Adipocyte (in vitro differentiated cells): Measurements from ENCODE around the gene CACNA2D1.
"Not testable (repeated sequence)": the region's sequence is repeated elsewhere in the genome, so short reads cannot be mapped to it uniquely, and the experiment has no call there.

Experiments used
- DNase-seq: peaks from one replicate; pipeline ENCODE4 v3.0.0-alpha.2; 2015; ENCODE audit warnings: low read depth
- H3K27me3 ChIP-seq: replicated peaks from 2 replicates; pipeline ENCODE4 v1.7.0; 2013; ENCODE audit warnings: mild to moderate bottlenecking, low read length, moderate library complexity; ENCODE audit not compliant: control insufficient read depth, insufficient read depth
- H3K36me3 ChIP-seq: 2 replicates; pipeline ENCODE4 v1.7.0; 2013; ENCODE audit warnings: low read length, mild to moderate bottlenecking, moderate library complexity; ENCODE audit not compliant: control insufficient read depth, insufficient read depth, severe bottlenecking
- H3K4me1 ChIP-seq: 2 replicates; pipeline ENCODE4 v1.7.0; 2013; ENCODE audit warnings: mild to moderate bottlenecking, low read length, moderate library complexity; ENCODE audit not compliant: control insufficient read depth, insufficient read depth
- H3K4me3 ChIP-seq: 2 replicates; pipeline ENCODE4 v1.7.0; 2013; ENCODE audit warnings: mild to moderate bottlenecking, low read length, moderate library complexity
- H3K9ac ChIP-seq: 2 replicates; pipeline ENCODE4 v1.7.0; 2013; ENCODE audit warnings: mild to moderate bottlenecking, low read length, moderate library complexity
- H3K9me3 ChIP-seq: 2 replicates; pipeline ENCODE4 v1.7.0; 2013; ENCODE audit warnings: mild to moderate bottlenecking, low read length, moderate library complexity; ENCODE audit not compliant: control insufficient read depth

Gene CACNA2D1

GRCh38 chr7:82432743-82433142 is 10.8 kb downstream of the CACNA2D1 start:
- H3K9ac ChIP-seq, H3K36me3 ChIP-seq, DNase-seq: not testable (repeated sequence)

GRCh38 chr7:82430500-82431465 is 12.8 kb downstream of the CACNA2D1 start:
- no peak overlapping the region for H3K4me3 ChIP-seq
- no peaks in the 10 kb centered on the region for H3K27me3 ChIP-seq
- H3K9me3 ChIP-seq, result no peaks in the 10 kb centered on the region
- H3K4me1 ChIP-seq, result peaks cover 10% of the 10 kb centered on the region
- no peaks in the 10 kb centered on the region for H3K36me3 ChIP-seq
- H3K9ac ChIP-seq, result no peak overlapping the region
- DNase-seq, result peak; percentile 42

More at GRCh38 chr7:82432743-82433142, 10.8 kb downstream of the CACNA2D1 start:
- not testable (repeated sequence) for H3K9me3 ChIP-seq, H3K27me3 ChIP-seq, H3K4me3 ChIP-seq
- peaks cover 10% of the 10 kb centered on the region for H3K4me1 ChIP-seq

- Histone ChIP-seq H3K36me3 (no peaks in the 10 kb centered on the region), H3K9me3 (no peaks in the 10 kb centered on the region), H3K4me3 (no peak overlapping the region), H3K27me3 (no peaks in the 10 kb centered on the region), H3K4me1 (peaks cover 10% of the 10 kb centered on the region), H3K9ac (no peak overlapping the region)
- no peak for DNase-seq
Measured at GRCh38 chr7:82429408-82429807, 14.2 kb downstream of the CACNA2D1 start.

- H3K9me3 ChIP-seq, result no peaks in the 10 kb centered on the region
- H3K4me3 ChIP-seq, result no peak overlapping the region
- H3K4me1 ChIP-seq, result peaks cover 14% of the 10 kb centered on the region
- no peaks in the 10 kb centered on the region for H3K36me3 ChIP-seq
- DNase-seq, result peak; percentile 69
- no peaks in the 10 kb centered on the region for H3K27me3 ChIP-seq
- H3K9ac ChIP-seq, result no peak overlapping the region
Measured at GRCh38 chr7:82428186-82428961, 15.2 kb downstream of the CACNA2D1 start.

- no peak for DNase-seq
- H3K4me3 ChIP-seq, result peak overlapping the region; percentile 76
- no peaks in the 10 kb centered on the region for H3K9me3 ChIP-seq
- peaks cover 6% of the 10 kb centered on the region for H3K4me1 ChIP-seq
- H3K9ac ChIP-seq, result peak overlapping the region; percentile 75
- H3K27me3 ChIP-seq, result no peaks in the 10 kb centered on the region
- no peaks in the 10 kb centered on the region for H3K36me3 ChIP-seq
Measured at GRCh38 chr7:82423446-82423845, 20.1 kb downstream of the CACNA2D1 start.

- DNase-seq, result no peak
- Histone ChIP-seq H3K27me3 (no peaks in the 10 kb centered on the region), H3K4me1 (peaks cover 6% of the 10 kb centered on the region), H3K4me3 (no peak overlapping the region), H3K9ac (no peak overlapping the region), H3K9me3 (no peaks in the 10 kb centered on the region), H3K36me3 (no peaks in the 10 kb centered on the region)
Measured at GRCh38 chr7:82419200-82419599, 24.4 kb downstream of the CACNA2D1 start.

- H3K4me1 ChIP-seq, result peaks cover 4% of the 10 kb centered on the region
- no peaks in the 10 kb centered on the region for H3K9me3 ChIP-seq
- DNase-seq, result no peak
- no peaks in the 10 kb centered on the region for H3K36me3 ChIP-seq
- no peak overlapping the region for H3K4me3 ChIP-seq
- no peaks in the 10 kb centered on the region for H3K27me3 ChIP-seq
- H3K9ac ChIP-seq, result no peak overlapping the region
Measured at GRCh38 chr7:82417898-82418297, 25.7 kb downstream of the CACNA2D1 start.

DNA sequence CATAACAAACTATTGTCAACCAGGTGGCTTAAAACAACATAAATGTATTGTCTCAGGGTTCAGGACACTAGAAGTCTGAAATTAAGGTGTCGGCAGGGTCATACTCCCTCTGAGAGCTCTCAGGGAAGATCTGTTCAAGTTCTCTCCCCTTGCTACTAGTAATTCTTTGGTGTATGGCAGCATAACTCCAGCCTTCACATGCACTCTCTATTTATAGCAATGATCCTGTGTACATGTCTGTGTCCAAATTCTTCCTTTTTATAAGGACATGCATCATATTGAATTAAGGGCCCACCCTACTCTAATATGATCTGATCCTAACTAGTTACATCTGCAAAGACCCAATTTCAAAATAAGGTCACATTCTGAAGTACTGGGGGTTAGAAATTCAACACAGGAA is 27.2 kb downstream of the CACNA2D1 start:
- Histone ChIP-seq H3K9ac (no peak overlapping the region), H3K4me3 (no peak overlapping the region), H3K4me1 (peaks cover 4% of the 10 kb centered on the region), H3K36me3 (no peaks in the 10 kb centered on the region), H3K9me3 (no peaks in the 10 kb centered on the region), H3K27me3 (no peaks in the 10 kb centered on the region)
- no peak for DNase-seq

GRCh38 chr7:82414389-82414788 is 29.2 kb downstream of the CACNA2D1 start:
- H3K4me3 ChIP-seq, result no peak overlapping the region
- no peak overlapping the region for H3K9ac ChIP-seq
- no peaks in the 10 kb centered on the region for H3K9me3 ChIP-seq
- H3K4me1 ChIP-seq, result peaks cover 4% of the 10 kb centered on the region
- no peak for DNase-seq
- H3K27me3 ChIP-seq, result no peaks in the 10 kb centered on the region
- H3K36me3 ChIP-seq, result peaks cover 3% of the 10 kb centered on the region

GRCh38 chr7:82413237-82413636 is 30.3 kb downstream of the CACNA2D1 start:
- H3K4me1 ChIP-seq, result peaks cover 4% of the 10 kb centered on the region
- no peak overlapping the region for H3K9ac ChIP-seq
- H3K4me3 ChIP-seq, result no peak overlapping the region
- H3K27me3 ChIP-seq, result no peaks in the 10 kb centered on the region
- no peak for DNase-seq
- peaks cover 3% of the 10 kb centered on the region for H3K36me3 ChIP-seq
- H3K9me3 ChIP-seq, result no peaks in the 10 kb centered on the region

DNA sequence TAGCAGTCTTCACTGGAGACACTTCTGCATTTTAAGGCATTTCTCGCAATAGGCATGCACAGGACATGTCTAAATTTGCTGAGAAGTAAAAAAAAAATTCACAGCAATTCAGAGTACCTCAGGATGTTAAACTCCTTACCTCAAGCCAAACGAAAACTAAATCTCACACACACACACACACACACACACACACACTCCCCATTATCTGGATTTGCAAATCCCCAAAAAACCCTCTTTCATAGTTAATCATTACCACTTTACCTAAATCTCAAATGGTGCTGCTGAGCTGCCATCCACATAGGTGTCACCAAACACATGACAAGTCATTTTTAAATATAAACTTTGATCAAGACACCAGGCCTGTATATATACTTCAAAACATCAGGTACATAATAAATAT is 31.8 kb downstream of the CACNA2D1 start:
- H3K4me1 ChIP-seq, result peaks cover 4% of the 10 kb centered on the region
- no peak overlapping the region for H3K4me3 ChIP-seq
- peaks cover 3% of the 10 kb centered on the region for H3K36me3 ChIP-seq
- H3K9ac ChIP-seq, result no peak overlapping the region
- no peaks in the 10 kb centered on the region for H3K9me3 ChIP-seq
- DNase-seq, result no peak
- no peaks in the 10 kb centered on the region for H3K27me3 ChIP-seq
